ENCODE results near the gene TFF3.

TFF3 gene

GRCh38 chr21:42316891-42317290 is 1.7 kb upstream of the TFF3 start:
- TF ChIP-seq, protein P1, sequence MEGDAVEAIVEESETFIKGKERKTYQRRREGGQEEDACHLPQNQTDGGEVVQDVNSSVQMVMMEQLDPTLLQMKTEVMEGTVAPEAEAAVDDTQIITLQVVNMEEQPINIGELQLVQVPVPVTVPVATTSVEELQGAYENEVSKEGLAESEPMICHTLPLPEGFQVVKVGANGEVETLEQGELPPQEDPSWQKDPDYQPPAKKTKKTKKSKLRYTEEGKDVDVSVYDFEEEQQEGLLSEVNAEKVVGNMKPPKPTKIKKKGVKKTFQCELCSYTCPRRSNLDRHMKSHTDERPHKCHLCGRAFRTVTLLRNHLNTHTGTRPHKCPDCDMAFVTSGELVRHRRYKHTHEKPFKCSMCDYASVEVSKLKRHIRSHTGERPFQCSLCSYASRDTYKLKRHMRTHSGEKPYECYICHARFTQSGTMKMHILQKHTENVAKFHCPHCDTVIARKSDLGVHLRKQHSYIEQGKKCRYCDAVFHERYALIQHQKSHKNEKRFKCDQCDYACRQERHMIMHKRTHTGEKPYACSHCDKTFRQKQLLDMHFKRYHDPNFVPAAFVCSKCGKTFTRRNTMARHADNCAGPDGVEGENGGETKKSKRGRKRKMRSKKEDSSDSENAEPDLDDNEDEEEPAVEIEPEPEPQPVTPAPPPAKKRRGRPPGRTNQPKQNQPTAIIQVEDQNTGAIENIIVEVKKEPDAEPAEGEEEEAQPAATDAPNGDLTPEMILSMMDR (IDR thresholded peaks at IDR 0.05; ENCODE audit: low read depth, low read length), result no peak
- DNase-seq (ENCODE audit: low read depth in 2 of 2), result no peak
- no peak overlapping the region for H3K4me3 ChIP-seq (replicated peaks in 1 of 2; ENCODE audit: low read depth in 2 of 2, low read length in 2 of 2)

DNA sequence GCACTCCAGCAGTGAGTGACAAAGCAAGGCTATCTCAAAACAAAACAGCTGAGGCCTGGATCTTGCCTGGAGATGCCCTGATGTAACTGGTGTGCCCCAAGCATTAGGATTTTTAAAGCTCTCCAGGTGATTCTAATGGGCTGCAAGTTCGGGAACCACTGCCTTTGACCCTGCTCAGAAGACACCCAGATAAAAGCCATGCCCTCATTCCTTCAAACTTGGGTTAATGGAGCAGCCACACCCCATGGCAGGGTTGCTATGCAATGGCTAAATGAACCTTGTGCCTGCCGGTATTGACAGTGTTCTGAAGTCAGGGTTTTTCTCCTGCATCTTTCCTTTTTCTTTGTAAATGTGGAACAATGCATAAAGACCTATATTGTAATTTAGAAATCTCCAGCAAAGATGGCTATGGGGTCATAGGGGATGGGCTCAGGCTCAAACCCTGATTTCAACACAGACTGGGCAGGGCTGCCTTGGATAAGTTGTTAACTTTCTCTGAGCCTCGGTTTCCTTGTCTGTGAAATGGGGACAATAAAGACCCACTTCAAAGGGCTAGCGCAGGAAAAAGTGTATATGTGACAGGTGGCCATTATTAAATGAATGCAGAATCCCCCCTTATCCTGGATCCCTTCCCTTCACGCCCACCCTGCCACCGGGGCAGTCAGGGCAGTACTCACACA is 453 bp downstream of the TFF3 start:
- TF ChIP-seq, protein P1 (IDR thresholded peaks at IDR 0.05; ENCODE audit: low read depth, low read length), result no peak
- no peak for DNase-seq (ENCODE audit: low read depth in 2 of 2)
- H3K4me3 ChIP-seq (replicated peaks in 1 of 2; ENCODE audit: low read depth in 2 of 2, low read length in 2 of 2), result no peak overlapping the region

GRCh38 chr21:42313501-42313969 is 1.7 kb downstream of the TFF3 start:
- TF ChIP-seq, protein P1 (IDR thresholded peaks at IDR 0.05; ENCODE audit: low read depth, low read length), result no peak
- DNase-seq (ENCODE audit: low read depth in 2 of 2), result no peak
- H3K4me3 ChIP-seq (replicated peaks in 1 of 2; ENCODE audit: low read depth in 2 of 2, low read length in 2 of 2), result no peak overlapping the region

- TF ChIP-seq, protein P1 (IDR thresholded peaks at IDR 0.05; ENCODE audit: low read depth, low read length), result no peak
These were observed 2.5 kb downstream of the TFF3 start for GRCh38 chr21:42312626-42313104.

DNA sequence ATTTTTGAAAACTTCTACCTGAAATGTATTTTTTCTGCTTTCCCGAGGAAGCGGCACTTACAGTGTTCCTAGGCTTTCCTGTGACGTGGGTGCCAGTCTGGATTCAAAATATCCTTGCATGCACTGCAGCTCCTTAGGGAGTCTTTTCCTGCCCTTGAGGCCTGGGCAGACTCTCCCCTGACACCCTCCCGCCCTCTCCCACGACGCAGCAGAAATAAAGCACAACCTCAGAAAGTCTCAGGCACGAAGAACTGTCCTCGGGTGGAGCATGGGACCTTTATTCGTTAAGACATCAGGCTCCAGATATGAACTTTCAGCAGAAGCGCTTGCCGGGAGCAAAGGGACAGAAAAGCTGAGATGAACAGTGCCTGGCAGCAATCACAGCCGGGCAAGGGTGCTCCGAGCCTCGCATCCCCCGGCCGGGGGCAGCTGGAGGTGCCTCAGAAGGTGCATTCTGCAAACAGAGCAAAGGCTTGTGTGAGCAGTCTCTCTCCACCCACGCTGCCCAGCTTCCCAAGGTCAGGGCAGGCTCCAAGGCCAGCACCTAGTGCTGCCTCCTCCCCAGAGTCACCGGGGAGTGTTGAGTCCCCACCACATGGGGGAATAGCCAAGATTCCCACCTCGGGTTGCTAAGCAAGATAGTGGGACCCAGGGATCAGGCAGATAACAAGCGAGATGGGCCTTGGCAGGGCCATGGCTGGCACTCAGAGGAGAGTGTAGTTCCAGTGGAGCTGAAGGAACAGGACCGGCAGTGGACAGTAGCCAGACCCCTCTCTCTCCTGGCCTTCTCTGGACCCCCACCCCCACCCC is 3.2 kb downstream of the TFF3 start:
- DNase-seq (ENCODE audit: low read depth in 2 of 2), result no peak
- TF ChIP-seq, protein P1 (IDR thresholded peaks at IDR 0.05; ENCODE audit: low read depth, low read length), result no peak
- H3K4me3 ChIP-seq (replicated peaks in 1 of 2; ENCODE audit: low read depth in 2 of 2, low read length in 2 of 2), result no peak overlapping the region

More at GRCh38 chr21:42312626-42313104, 2.5 kb downstream of the TFF3 start:
- H3K4me3 ChIP-seq (replicated peaks in 1 of 2; ENCODE audit: low read depth in 2 of 2, low read length in 2 of 2), result no peak overlapping the region
- DNase-seq (ENCODE audit: low read depth in 2 of 2), result no peak

GRCh38 chr21:42311160-42311559 is 4.0 kb downstream of the TFF3 start:
- H3K4me3 ChIP-seq (replicated peaks in 1 of 2; ENCODE audit: low read depth in 2 of 2, low read length in 2 of 2), result no peak overlapping the region
- no peak for DNase-seq (ENCODE audit: low read depth in 2 of 2)
- TF ChIP-seq, protein P1 (IDR thresholded peaks at IDR 0.05; ENCODE audit: low read depth, low read length), result no peak
